ENCODE data around the gene RALGAPA2.
"Not testable (repeated sequence)": the region's sequence is repeated elsewhere in the genome, so short reads cannot be mapped to it uniquely, and the experiment has no call there.

RALGAPA2 gene

GRCh38 chr20:20546402-20546801, 166.0 kb downstream of the RALGAPA2 start:
- no peaks in the 10 kb centered on the region for H3K9me3 Mint-ChIP-seq
- no peak overlapping the region for H3K4me3 Mint-ChIP-seq
- no peak overlapping the region for H3K27ac Mint-ChIP-seq

DNA sequence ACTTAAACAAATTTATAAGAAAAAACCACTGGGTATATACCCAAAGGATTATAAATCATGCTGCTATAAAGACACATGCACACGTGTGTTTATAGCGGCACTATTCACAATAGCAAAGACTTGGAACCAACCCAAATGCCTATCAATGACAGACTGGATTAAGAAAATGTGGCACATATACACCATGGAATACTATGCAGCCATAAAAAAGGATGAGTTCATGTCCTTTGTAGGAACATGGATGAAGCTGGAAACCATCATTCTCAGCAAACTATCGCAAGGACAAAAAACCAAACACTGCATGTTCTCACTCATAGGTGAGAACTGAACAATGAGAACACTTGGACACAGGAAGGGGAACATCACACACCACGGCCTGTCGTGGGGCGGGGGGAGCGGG, 169.1 kb downstream of the RALGAPA2 start:
- Mint-ChIP-seq H3K4me1 (peaks cover 21% of the 10 kb centered on the region), H3K36me3 (peaks cover 22% of the 10 kb centered on the region)
- not testable (repeated sequence) for H3K4me3 Mint-ChIP-seq; H3K27ac Mint-ChIP-seq; H3K9me3 Mint-ChIP-seq; ATAC-seq; DNase-seq (ENCODE audit: low spot score in 2 of 2)

More at GRCh38 chr20:20546402-20546801, 166.0 kb downstream of the RALGAPA2 start:
- no peak for DNase-seq (ENCODE audit: low spot score in 2 of 2)
- Mint-ChIP-seq H3K36me3 (peaks cover 22% of the 10 kb centered on the region), H3K4me1 (peaks cover 26% of the 10 kb centered on the region)
- ATAC-seq = peak; percentile 55

DNA sequence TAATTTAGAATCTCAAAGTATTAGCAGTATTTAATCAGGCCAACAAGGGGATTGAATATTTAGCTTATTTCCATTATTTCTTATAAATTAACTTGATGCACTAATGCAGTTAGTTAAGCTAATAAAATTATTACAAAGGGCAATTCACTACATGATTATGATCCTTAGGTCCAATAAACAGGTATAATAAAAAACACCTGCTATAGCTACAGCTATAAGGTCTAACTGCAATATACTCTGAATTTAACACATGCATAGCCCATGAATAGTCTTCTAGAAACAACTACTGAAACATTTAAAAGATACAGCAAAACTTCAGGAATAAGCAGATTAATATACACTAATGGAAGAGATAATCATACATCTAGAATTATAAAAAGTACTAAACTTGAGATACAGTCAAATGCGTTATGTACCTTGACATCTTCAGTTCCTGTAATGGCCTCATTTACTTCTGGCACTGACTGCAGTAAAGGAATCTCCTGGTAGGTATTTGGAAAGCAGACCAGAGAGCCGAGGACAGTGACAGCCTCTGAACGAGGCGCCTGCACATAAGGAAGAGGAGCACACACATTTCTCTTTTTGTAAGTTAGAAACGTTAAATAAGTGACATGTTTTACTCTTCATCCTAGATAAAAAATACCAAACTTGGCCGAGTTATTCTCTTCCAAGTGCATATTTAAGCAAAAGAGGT, 176.1 kb downstream of the RALGAPA2 start:
- no peak overlapping the region for H3K4me3 Mint-ChIP-seq
- ATAC-seq (no peak), DNase-seq (ENCODE audit: low spot score in 2 of 2) (no peak)
- no peak overlapping the region for H3K27ac Mint-ChIP-seq
- H3K4me1 Mint-ChIP-seq = no peaks in the 10 kb centered on the region
- H3K36me3 Mint-ChIP-seq = peaks cover 4% of the 10 kb centered on the region
- H3K9me3 Mint-ChIP-seq = no peaks in the 10 kb centered on the region

- no peak overlapping the region for H3K27ac Mint-ChIP-seq
- H3K4me1 Mint-ChIP-seq = no peaks in the 10 kb centered on the region
- no peak overlapping the region for H3K4me3 Mint-ChIP-seq
- ATAC-seq (no peak), DNase-seq (ENCODE audit: low spot score in 2 of 2) (no peak)
- no peaks in the 10 kb centered on the region for H3K9me3 Mint-ChIP-seq
- H3K36me3 Mint-ChIP-seq = peaks cover 4% of the 10 kb centered on the region
Measured at GRCh38 chr20:20535051-20535450, 177.4 kb downstream of the RALGAPA2 start.

GRCh38 chr20:20531283-20531682, 181.2 kb downstream of the RALGAPA2 start:
- no peak for ATAC-seq
- Mint-ChIP-seq H3K36me3 (no peaks in the 10 kb centered on the region), H3K4me3 (no peak overlapping the region), H3K4me1 (peaks cover 6% of the 10 kb centered on the region), H3K27ac (no peak overlapping the region), H3K9me3 (no peaks in the 10 kb centered on the region)
- DNase-seq (ENCODE audit: low spot score in 2 of 2) = no peak

GRCh38 chr20:20530428-20531151, 181.9 kb downstream of the RALGAPA2 start:
- peak overlapping the region; percentile 71 for H3K27ac Mint-ChIP-seq
- H3K4me1 Mint-ChIP-seq = peaks cover 6% of the 10 kb centered on the region
- H3K36me3 Mint-ChIP-seq = no peaks in the 10 kb centered on the region
- ATAC-seq (no peak), DNase-seq (ENCODE audit: low spot score in 2 of 2) (no peak)
- no peak overlapping the region for H3K4me3 Mint-ChIP-seq
- no peaks in the 10 kb centered on the region for H3K9me3 Mint-ChIP-seq

- Mint-ChIP-seq H3K27ac (no peak overlapping the region), H3K36me3 (no peaks in the 10 kb centered on the region), H3K4me3 (no peak overlapping the region), H3K4me1 (peaks cover 6% of the 10 kb centered on the region), H3K9me3 (no peaks in the 10 kb centered on the region)
- no peak for ATAC-seq
- no peak for DNase-seq (ENCODE audit: low spot score in 2 of 2)
Measured at GRCh38 chr20:20529597-20529996, 182.8 kb downstream of the RALGAPA2 start.

GRCh38 chr20:20528861-20529260, 183.6 kb downstream of the RALGAPA2 start:
- no peak overlapping the region for H3K4me3 Mint-ChIP-seq
- H3K4me1 Mint-ChIP-seq = peaks cover 6% of the 10 kb centered on the region
- no peaks in the 10 kb centered on the region for H3K9me3 Mint-ChIP-seq
- H3K36me3 Mint-ChIP-seq = no peaks in the 10 kb centered on the region
- H3K27ac Mint-ChIP-seq = no peak overlapping the region
- ATAC-seq = no peak
- DNase-seq (ENCODE audit: low spot score in 2 of 2) = no peak

DNA sequence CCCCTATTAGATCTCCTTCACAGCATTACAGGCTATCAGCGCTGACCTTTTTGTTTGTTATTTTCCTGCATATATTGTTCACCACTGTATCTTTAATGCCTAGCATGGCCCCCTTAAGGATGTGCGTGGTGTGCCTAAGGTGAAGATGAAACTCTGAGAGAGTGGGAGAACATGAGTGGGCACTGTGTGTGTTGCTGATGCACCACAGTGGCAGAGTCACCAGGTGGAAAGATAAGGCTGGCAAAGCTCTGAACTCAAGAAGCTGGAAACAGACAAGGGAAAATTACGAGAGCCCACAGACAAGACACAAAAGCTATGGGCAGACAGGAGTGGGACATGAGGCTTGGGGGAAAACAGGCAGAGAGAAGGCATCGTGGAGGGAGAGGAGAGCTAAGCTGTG, 184.8 kb downstream of the RALGAPA2 start:
- H3K27ac Mint-ChIP-seq = peak overlapping the region; percentile 60

GRCh38 chr20:20525756-20526155, 186.7 kb downstream of the RALGAPA2 start:
- no peaks in the 10 kb centered on the region for H3K9me3 Mint-ChIP-seq
- DNase-seq (ENCODE audit: low spot score in 2 of 2) (no peak), ATAC-seq (no peak)
- peaks cover 6% of the 10 kb centered on the region for H3K4me1 Mint-ChIP-seq
- no peak overlapping the region for H3K4me3 Mint-ChIP-seq
- no peak overlapping the region for H3K27ac Mint-ChIP-seq
- peaks cover 6% of the 10 kb centered on the region for H3K36me3 Mint-ChIP-seq

More for the DNA sequence above, 184.8 kb downstream of the RALGAPA2 start:
- Mint-ChIP-seq H3K4me1 (peaks cover 6% of the 10 kb centered on the region), H3K9me3 (no peaks in the 10 kb centered on the region), H3K4me3 (no peak overlapping the region), H3K36me3 (no peaks in the 10 kb centered on the region)
- ATAC-seq (no peak), DNase-seq (ENCODE audit: low spot score in 2 of 2) (no peak)

- Mint-ChIP-seq H3K9me3 (no peaks in the 10 kb centered on the region), H3K36me3 (peaks cover 11% of the 10 kb centered on the region), H3K4me3 (no peak overlapping the region), H3K4me1 (peaks cover 6% of the 10 kb centered on the region), H3K27ac (no peak overlapping the region)
- ATAC-seq (no peak), DNase-seq (ENCODE audit: low spot score in 2 of 2) (no peak)
Measured at GRCh38 chr20:20525214-20525613, 187.2 kb downstream of the RALGAPA2 start.

GRCh38 chr20:20524756-20525155, 187.7 kb downstream of the RALGAPA2 start:
- H3K4me3 Mint-ChIP-seq = no peak overlapping the region
- H3K36me3 Mint-ChIP-seq = peaks cover 12% of the 10 kb centered on the region
- peaks cover 6% of the 10 kb centered on the region for H3K4me1 Mint-ChIP-seq
- H3K9me3 Mint-ChIP-seq = no peaks in the 10 kb centered on the region
- no peak for DNase-seq (ENCODE audit: low spot score in 2 of 2)
- no peak for ATAC-seq
- H3K27ac Mint-ChIP-seq = no peak overlapping the region

GRCh38 chr20:20521736-20522135, 190.7 kb downstream of the RALGAPA2 start:
- H3K4me3 Mint-ChIP-seq = no peak overlapping the region
- H3K4me1 Mint-ChIP-seq = peaks cover 5% of the 10 kb centered on the region
- DNase-seq (ENCODE audit: low spot score in 2 of 2) (no peak), ATAC-seq (no peak)
- no peaks in the 10 kb centered on the region for H3K9me3 Mint-ChIP-seq
- no peak overlapping the region for H3K27ac Mint-ChIP-seq
- H3K36me3 Mint-ChIP-seq = peaks cover 12% of the 10 kb centered on the region

GRCh38 chr20:20520776-20521175, 191.7 kb downstream of the RALGAPA2 start:
- peaks cover 5% of the 10 kb centered on the region for H3K4me1 Mint-ChIP-seq
- ATAC-seq (no peak), DNase-seq (ENCODE audit: low spot score in 2 of 2) (no peak)
- H3K9me3 Mint-ChIP-seq = no peaks in the 10 kb centered on the region
- peaks cover 12% of the 10 kb centered on the region for H3K36me3 Mint-ChIP-seq
- no peak overlapping the region for H3K4me3 Mint-ChIP-seq
- no peak overlapping the region for H3K27ac Mint-ChIP-seq

- peaks cover 12% of the 10 kb centered on the region for H3K36me3 Mint-ChIP-seq
- H3K9me3 Mint-ChIP-seq = no peaks in the 10 kb centered on the region
- H3K4me3 Mint-ChIP-seq = no peak overlapping the region
- ATAC-seq (no peak), DNase-seq (ENCODE audit: low spot score in 2 of 2) (no peak)
- peak overlapping the region; percentile 48 for H3K27ac Mint-ChIP-seq
- H3K4me1 Mint-ChIP-seq = peaks cover 5% of the 10 kb centered on the region
Measured at GRCh38 chr20:20519269-20519668, 193.2 kb downstream of the RALGAPA2 start.

GRCh38 chr20:20518263-20518662, 194.2 kb downstream of the RALGAPA2 start:
- ATAC-seq = no peak
- no peak overlapping the region for H3K4me3 Mint-ChIP-seq
- H3K36me3 Mint-ChIP-seq = peaks cover 12% of the 10 kb centered on the region
- DNase-seq (ENCODE audit: low spot score in 2 of 2) = no peak
- H3K4me1 Mint-ChIP-seq = peaks cover 5% of the 10 kb centered on the region
- H3K9me3 Mint-ChIP-seq = no peaks in the 10 kb centered on the region
- no peak overlapping the region for H3K27ac Mint-ChIP-seq

Measured in stimulated activated effector memory CD8-positive, alpha-beta T cell treated with anti-CD3 and anti-CD28 coated beads, Interleukin-12 subunit alpha, Interleukin-12 subunit beta, amount 100 ng/mL, for 72 hours (primary cell).